ENCODE data around the gene STAP1.
"Not testable (repeated sequence)": the region's sequence is repeated elsewhere in the genome, so short reads cannot be mapped to it uniquely, and the experiment has no call there.

The STAP1 gene

GRCh38 chr4:67616478-67616877 is 58.0 kb downstream of the STAP1 start:
- no peak for DNase-seq (ENCODE audit: low spot score)

DNA sequence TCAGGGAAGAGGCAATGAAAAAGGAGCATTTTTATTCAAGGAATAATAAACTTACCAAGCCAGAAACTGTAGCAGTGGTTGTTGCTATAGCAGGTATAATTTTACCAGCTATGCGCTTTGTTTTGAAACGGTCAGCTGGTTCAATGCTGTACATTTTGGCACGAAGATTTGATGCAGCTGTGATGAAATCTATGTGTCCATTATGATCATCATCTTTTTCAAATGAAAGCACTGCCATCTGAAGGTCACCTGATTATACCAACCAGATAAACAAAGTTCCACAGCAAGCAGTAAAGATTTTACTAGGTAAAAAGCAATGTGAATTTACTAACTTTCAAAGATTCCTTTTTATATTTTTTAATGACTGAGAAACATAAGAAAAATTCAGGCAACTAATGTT is 66.4 kb downstream of the STAP1 start:
- DNase-seq (ENCODE audit: low spot score): no peak

DNA sequence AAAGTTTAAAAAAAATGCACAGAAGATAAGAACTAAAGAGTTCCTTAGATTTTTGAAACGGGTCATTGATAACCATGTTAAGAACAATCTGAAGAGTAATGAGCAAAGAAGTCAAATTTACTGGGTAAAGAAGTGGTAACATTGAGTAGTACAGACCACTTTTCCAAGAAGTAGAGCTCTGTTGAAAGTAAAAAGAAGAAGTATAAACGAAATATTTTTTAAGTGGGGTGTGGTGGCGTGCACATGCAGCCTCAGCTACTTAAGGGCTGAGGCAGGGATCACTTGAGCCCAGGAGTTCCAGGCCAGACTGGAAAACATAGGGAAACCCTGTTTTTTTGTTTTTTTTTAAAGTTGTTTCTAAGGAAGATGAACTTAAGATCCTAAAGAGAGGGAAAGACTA is 74.0 kb downstream of the STAP1 start:
- no peak for DNase-seq (ENCODE audit: low spot score)

- DNase-seq (ENCODE audit: low spot score): no peak
These were observed 76.2 kb downstream of the STAP1 start for GRCh38 chr4:67634741-67635140.

- DNase-seq (ENCODE audit: low spot score): no peak
These were observed 76.8 kb downstream of the STAP1 start for GRCh38 chr4:67635331-67635730.

- not testable (repeated sequence) for DNase-seq (ENCODE audit: low spot score)
These were observed 78.5 kb downstream of the STAP1 start for GRCh38 chr4:67636978-67637377.

GRCh38 chr4:67638136-67638535 is 79.6 kb downstream of the STAP1 start:
- no peak for DNase-seq (ENCODE audit: low spot score)

DNA sequence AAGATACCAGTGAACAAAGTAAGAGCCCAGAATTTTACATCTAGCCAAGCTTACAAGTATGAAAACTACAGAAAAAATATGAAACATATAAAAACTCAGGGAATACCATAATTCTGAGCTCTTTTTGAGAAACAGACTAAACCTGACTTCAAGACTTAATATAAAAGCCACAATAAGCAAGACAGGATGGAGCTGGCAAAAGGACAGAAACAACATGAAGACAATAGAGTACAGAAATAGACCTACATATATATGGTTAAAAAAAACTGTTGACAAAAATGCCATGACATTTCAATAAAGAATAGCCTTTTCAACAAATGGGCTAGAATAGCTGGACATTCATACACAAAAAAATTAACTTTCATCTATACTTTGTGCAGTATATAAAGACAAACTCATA is 93.0 kb downstream of the STAP1 start:
- no peak for DNase-seq (ENCODE audit: low spot score)
